KOPT-K1 (cell line): ENCODE measurements around the gene MRPL11.

Source experiments
- H3K27ac ChIP-seq: fragments of 200-600 bp; sonication (generic); 2 replicates; pipeline ENCODE4 v1.5.1; 2016; ENCODE audit warnings: antibody characterized with exemption, mild to moderate bottlenecking, low read depth, low read length; ENCODE audit not compliant: poor library complexity, severe bottlenecking
- H3K36me3 ChIP-seq: fragments of 200-600 bp; sonication (generic); 2 replicates; pipeline ENCODE4 v1.5.1; 2017; ENCODE audit warnings: antibody characterized with exemption, mild to moderate bottlenecking, low read length, moderate library complexity; ENCODE audit not compliant: insufficient read depth
- H3K9me3 ChIP-seq: fragments of 200-600 bp; sonication (generic); 2 replicates; pipeline ENCODE4 v1.5.1; 2017; ENCODE audit warnings: antibody characterized with exemption, low read length, mild to moderate bottlenecking; ENCODE audit not compliant: insufficient read depth, poor library complexity, severe bottlenecking

Gene MRPL11

DNA sequence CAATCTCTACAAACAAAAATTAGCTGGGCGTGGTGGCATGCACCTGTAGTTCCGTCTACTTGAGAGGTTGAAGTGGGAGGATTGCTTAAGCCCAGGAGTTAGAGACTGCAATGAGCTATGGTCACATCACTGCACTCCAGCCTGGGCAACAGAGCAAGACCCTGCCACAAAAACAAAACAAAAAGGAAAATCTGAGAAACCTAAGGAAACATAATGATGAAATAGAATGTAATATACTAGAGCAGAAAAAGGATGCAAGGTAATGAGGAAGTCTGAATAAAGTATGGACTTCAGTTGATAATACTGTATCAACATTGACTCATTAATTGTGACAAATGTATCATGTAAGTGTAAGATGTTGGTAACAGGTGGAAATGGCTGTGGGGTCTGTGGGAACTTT is 9.7 kb downstream of the MRPL11 start:
- Histone ChIP-seq H3K36me3 (no peaks in the 10 kb centered on the region), H3K9me3 (no peaks in the 10 kb centered on the region), H3K27ac (no peak overlapping the region)

DNA sequence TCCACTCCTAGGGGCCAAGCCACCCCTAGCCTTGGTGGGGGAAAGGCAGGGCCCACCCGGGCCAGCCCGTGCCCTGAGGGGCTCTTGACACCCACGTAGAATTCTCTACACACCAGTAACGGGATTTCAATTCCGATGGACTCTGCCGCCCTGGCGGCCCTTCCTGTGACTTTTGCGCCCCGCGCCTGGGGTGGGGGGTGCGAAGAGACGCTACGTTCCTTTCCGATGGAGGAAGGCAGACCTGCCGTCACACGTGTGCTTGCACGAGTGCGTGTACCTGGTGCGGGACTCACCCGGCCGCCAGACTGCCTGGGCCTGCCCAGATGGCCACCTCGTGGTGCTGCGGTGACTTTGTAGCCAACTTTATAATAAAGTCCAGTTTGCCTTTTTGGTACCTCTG is 12.3 kb downstream of the MRPL11 start:
- H3K27ac ChIP-seq = no peak overlapping the region
- no peaks in the 10 kb centered on the region for H3K36me3 ChIP-seq
- no peaks in the 10 kb centered on the region for H3K9me3 ChIP-seq

DNA sequence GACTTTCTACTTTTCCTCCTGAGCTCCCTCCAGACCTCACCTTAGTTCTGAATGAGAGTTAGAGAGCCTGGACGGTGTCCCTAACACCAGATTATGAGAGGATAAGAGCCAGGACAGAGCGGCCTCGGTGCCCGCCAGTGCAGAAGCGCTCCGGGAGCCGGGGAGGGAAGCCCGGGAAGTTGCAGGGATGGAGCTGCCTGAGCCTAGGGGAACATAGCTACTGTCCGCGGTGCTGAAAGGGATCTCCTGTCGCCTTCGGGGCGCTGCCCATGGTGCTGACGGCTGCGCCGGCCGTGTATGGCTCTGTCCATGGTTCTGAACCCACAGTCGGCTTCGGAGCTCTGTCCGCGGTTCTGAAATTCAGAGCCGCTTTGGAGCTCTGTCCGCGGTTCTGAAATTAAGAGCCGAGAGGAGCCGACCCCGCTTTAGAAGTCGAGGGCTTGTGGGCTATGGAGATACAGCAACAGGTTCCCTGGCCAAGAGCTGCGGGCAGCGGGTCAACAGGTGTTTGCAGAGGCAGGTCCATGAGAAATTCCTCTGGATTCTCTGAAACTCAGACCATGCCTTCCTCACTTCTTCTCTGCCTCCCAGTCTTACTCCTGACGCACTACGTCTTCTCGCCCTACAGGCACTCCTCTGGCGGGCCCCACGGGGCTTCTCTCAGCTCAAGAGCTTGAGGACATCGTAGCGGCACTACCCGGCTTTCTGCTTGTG is 17.0 kb downstream of the MRPL11 start:
- Histone ChIP-seq H3K9me3 (no peaks in the 10 kb centered on the region), H3K27ac (no peak overlapping the region), H3K36me3 (no peaks in the 10 kb centered on the region)

DNA sequence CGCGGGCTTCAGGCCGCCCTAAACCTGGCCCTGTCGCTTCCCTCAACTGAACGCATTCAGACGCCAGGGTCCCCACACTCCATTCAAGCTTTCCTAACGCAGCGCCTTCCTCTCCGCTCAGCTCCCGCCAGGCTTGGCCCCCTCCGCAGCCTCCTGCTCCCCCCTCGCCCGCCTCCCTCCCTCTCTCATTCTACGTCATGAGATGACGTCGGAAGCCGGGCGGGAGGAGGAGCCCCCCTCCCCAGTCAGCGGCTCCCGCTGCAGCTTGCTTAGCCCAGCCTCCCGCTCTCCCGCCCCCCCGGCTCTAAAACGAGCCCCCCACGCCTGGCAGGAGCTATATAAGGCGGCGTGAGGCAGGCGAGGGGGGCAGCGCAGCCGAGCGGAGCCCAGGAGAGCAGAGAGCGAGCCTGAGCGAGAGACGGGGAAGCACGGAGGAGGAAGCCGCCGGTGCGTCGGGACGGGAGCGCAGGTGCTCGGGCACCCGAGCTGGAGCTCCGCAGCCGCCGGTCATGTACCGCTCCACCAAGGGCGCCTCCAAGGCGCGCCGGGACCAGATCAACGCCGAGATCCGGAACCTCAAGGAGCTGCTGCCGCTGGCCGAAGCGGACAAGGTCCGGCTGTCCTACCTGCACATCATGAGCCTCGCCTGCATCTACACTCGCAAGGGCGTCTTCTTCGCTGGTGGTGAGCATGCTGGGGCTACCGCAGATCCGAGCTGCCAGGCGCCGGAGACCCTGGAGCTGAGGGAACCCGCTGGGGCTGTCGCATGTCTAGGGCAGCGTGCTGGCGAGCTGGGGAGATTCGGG is 17.8 kb downstream of the MRPL11 start, which contains the start of gene NPAS4:
Gene NPAS4 (plus strand): TSS at position 365 of the 806 bp plus-strand sequence. CDS start 145 bp downstream, at position 510.
- H3K36me3 ChIP-seq = no peaks in the 10 kb centered on the region
- H3K9me3 ChIP-seq = no peaks in the 10 kb centered on the region
- no peak within 1 kb of the TSS for H3K27ac ChIP-seq

DNA sequence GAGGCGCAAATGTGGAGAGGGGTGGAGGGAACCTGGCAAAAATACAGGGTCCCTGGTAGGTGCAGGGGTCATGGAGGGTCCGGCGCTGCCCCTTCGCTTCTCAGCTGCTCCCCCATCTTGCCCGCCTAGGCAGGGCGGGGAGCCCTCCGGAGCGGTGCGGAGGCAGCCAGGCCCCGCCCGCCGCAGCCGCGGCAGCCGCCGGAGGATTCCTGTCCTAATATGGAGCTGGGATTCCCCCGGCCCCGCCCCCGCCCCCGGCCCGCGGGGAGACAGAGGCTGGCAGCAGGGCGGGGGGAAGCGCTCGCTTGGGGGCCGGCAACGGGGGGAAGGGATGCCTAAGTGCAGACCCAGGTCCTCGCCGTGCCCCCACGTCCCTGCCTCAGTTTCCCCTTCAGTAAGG is 18.8 kb downstream of the MRPL11 start:
- no peaks in the 10 kb centered on the region for H3K36me3 ChIP-seq
- no peak overlapping the region for H3K27ac ChIP-seq
- H3K9me3 ChIP-seq = no peaks in the 10 kb centered on the region

DNA sequence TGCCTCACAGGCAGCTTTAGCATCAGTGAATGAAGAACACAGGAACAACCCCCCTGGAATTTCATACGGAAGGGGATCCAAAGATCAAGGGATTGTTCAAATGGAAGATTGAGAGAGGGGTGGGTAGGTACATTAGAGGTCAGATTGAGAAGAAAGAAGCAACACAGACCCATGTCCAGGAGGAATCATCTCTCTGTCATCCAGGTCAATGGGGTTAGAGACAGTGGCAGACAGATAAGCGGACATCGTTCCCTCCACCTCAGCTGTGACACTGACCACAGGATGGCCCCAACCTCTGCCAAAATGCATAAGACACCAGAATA is 19.7 kb downstream of the MRPL11 start:
- no peak overlapping the region for H3K27ac ChIP-seq
- H3K36me3 ChIP-seq = no peaks in the 10 kb centered on the region
- H3K9me3 ChIP-seq = no peaks in the 10 kb centered on the region

DNA sequence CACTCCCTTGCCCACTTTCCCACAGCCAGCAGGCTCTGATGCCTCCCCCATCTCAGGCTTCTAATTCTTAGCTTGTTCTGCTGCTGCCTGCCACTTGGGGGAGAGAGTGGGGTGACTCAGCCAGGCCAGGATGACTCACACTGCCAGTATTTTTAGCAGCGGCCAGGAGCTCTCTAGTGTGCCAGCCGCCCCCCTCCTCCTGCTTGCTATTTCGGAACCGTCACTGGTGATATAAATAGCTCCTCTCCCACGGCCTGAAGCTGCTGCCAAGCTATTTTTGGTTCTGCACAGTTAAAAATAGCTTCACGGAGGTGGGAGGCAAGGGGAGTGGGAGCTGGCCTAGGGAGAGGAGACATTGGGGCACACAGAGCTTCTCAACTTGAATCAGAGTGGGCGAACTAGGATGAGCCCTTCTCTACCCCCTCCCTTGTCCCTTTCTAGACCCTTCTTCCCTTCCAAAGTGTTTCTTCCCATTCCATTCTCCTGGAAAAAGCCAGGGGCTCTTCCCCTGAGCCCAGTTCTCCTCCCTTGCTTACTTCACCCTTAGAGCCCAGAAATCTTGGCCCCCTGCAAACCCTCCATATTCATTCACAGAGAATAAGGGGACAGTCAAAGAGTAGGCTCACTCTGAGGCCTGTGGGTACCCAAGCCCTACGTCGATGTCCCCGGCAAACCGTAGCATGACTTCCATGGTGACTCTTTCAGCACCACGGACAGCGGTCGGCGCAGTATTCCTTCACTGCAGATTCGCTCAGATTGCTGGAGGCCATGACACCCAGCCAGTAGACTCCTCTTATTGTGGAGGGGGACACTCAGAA is 20.3 kb downstream of the MRPL11 start:
- H3K27ac ChIP-seq = no peak overlapping the region
- no peaks in the 10 kb centered on the region for H3K9me3 ChIP-seq

DNA sequence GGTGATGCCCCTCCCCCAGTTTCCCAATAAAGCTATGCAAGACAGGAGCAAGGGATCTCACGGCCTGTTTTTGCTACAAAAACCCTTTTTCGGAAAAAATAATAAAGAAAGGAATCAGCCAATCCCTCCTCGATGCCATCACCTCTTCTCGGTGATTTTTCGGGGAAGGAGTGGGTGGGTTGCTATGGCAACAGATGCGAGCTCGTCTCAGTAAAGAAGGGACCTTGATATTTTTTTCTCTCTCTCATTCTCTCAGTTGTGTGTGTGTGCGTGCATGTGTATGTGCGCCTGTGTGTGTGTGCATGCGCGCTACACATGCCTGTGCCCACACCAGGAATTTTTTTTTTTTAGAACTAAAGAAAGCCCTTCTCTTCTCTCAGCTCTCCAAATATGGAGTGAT is 21.6 kb downstream of the MRPL11 start:
- H3K9me3 ChIP-seq = no peaks in the 10 kb centered on the region
- no peak overlapping the region for H3K27ac ChIP-seq
- no peaks in the 10 kb centered on the region for H3K36me3 ChIP-seq

More for the DNA sequence above, 20.3 kb downstream of the MRPL11 start:
- H3K36me3 ChIP-seq = no peaks in the 10 kb centered on the region

DNA sequence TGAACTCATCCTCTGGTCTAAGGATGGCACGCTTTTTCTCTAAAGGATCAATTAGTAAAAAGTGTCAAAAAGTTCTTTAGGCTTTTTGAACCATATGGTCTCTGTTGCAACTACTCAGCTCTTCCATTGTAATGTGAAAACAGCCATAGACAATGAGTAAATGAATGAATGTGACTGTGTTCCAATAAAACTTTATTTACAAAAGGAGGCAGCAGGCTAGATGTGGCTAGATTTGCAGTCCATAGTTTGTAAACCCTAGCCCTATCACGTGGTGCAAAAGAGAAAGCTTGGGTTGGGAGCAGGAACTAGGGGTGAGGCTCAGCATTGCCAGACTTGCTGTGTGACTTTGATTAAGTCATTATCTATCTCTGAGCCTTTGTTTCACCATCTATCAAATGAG is 23.2 kb downstream of the MRPL11 start:
- Histone ChIP-seq H3K36me3 (no peaks in the 10 kb centered on the region), H3K27ac (no peak overlapping the region)

DNA sequence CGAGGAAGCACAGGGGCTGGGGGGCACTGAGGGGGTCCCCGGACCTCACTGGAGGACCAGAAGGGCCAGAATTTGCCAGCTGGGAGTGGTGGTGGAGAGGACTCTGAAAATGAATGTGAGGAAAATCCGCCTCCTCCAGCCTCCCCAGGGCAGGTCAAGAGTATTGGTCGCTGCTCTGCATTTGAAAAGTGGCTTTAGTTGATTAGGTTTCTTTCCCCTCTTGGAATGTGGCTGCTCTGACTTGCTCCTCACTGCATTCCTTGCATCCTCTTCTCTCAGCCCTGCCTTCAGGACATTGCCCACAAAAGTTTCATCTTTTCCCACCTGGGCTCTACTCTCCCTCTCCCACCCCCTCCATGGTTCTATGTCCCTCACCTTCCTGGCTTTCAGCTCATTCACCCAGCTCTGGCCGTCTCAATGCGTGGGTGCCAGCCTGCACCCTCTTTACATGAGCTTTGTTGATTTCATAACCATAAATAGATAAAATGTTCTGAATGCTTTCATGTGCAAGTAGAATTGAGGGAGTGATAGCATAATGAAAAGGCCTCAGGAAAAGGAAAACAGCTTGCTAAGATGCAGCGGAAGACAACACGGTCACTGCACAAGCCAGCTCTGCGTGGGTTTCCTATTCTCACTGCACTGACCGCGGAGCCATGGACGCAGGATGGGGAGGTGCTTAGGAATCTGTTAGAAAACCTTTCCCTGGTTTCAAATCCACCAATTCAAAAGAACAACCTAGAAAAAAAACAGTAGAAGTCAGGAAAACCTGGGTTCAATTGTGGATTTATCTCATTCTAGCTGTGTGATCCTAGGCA is 24.3 kb downstream of the MRPL11 start:
- no peak overlapping the region for H3K27ac ChIP-seq
- H3K36me3 ChIP-seq = no peaks in the 10 kb centered on the region
- H3K9me3 ChIP-seq = no peaks in the 10 kb centered on the region

More for the DNA sequence above, 23.2 kb downstream of the MRPL11 start:
- H3K9me3 ChIP-seq = no peaks in the 10 kb centered on the region

DNA sequence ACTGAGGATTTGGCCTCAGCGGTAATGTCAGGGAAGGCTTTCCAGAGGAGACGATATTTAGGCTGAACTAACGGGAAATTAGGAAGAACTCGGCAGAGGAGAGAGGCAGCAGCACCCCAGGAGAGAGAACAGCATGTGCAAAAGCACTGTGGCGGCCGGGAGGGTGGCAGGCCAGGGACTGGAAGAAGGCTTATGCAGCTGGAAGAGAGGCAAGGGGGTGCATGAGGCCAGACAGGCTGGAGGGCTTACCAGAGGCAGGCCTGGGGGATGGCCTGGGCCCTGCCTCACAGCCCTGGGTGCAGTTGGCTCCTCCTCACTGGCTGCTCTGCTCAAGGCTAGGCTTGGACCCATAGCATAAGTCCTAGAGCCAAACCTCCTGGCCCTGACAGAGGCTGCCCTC is 25.5 kb downstream of the MRPL11 start:
- H3K9me3 ChIP-seq = no peaks in the 10 kb centered on the region
- no peaks in the 10 kb centered on the region for H3K36me3 ChIP-seq
- H3K27ac ChIP-seq = no peak overlapping the region

DNA sequence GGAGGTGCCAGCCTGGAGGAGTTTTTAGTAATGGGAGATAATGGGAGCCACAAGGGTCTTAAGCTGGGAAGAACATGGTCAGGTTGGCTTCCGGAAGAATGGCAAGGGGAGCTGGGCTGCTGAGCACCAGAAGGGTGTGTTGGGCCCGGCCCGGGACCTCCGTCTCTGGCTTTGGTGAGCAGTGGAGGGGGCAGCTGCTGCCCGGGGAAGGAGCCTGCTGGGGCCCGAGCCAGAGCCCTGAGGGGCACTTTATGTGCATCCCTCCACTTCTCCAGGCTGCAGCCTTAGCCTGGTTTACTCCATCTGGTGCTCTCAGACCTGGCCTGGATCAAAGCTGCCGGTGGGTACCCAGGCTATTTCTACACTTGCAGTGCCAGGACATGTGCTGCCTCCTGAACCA is 26.5 kb downstream of the MRPL11 start:
- Histone ChIP-seq H3K27ac (no peak overlapping the region), H3K9me3 (no peaks in the 10 kb centered on the region), H3K36me3 (no peaks in the 10 kb centered on the region)

DNA sequence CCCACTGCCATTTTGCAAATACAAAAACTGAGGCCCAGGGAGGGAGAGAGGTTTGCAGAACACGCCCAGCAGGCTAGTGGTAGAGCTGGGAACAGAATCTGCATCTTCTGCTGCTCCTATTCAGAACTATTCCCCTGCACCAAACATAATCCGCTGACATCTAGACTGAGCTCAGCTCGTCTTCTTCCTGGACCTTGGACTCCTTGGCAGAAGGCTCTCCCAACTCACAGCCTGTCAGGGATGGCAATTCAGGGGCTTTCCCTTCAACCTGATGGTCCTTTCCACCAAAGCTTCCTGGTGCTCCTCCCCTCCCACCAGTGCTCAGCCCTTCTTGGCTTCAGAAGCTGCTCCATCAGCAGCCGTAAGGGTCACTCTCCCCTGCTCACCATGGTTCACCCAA is 27.3 kb downstream of the MRPL11 start:
- no peak overlapping the region for H3K27ac ChIP-seq
- H3K9me3 ChIP-seq = no peaks in the 10 kb centered on the region
- H3K36me3 ChIP-seq = no peaks in the 10 kb centered on the region

DNA sequence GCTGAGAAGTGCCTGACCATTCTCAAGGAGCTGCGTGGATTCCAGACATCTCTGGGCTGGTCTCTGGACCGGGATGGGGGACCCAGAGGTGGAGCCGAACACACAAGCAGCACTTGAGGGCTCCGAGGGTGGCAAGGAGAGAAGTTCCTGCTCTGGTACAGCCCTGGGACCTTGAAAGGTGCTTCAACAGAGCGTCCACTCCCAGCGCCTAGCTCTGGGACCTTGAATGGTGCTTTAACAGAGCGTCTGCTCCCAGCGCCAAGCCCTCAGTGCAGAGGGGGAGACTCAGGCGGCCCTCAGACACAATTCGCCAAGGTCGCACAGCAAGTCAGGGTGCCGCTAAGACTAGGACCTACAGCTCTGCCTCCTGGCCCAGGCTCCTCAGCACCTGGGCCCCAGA is 28.5 kb downstream of the MRPL11 start:
- Histone ChIP-seq H3K36me3 (no peaks in the 10 kb centered on the region), H3K27ac (no peak overlapping the region), H3K9me3 (no peaks in the 10 kb centered on the region)
